H9 (cell line): ENCODE results near the gene GPRIN1. TPM values are rescaled to one million over a fixed set of nuclear protein-coding genes. Genes with fewer than 3 reads are reported as not detected.

Source experiments
- DNase-seq: peaks from one replicate; pipeline ENCODE4 v3.0.0-alpha.2; 2017
- H2AFZ ChIP-seq: one replicate; pipeline ENCODE4 v1.6.1; 2013; ENCODE audit warnings: mild to moderate bottlenecking, low read length, control low read depth, moderate library complexity
- H2AK5ac ChIP-seq: 2 replicates; pipeline ENCODE4 v1.6.1; 2013; ENCODE audit warnings: low read length, control low read depth, mixed read lengths; ENCODE audit not compliant: insufficient read length
- H2BK120ac ChIP-seq: one replicate; pipeline ENCODE4 v1.6.1; 2013; ENCODE audit warnings: low read depth, mild to moderate bottlenecking, low read length, control low read depth, inconsistent platforms; ENCODE audit not compliant: poor library complexity, severe bottlenecking
- H2BK12ac ChIP-seq: 2 replicates; pipeline ENCODE4 v1.6.1; 2013; ENCODE audit warnings: low read length, control low read depth, mixed read lengths, low read depth; ENCODE audit not compliant: insufficient read length
- H2BK15ac ChIP-seq: 2 replicates; pipeline ENCODE4 v1.6.1; 2013; ENCODE audit warnings: low read depth, low read length, control low read depth
- H2BK20ac ChIP-seq: one replicate; pipeline ENCODE4 v1.6.1; 2013; ENCODE audit warnings: low read depth, mild to moderate bottlenecking, low read length, control low read depth, inconsistent platforms; ENCODE audit not compliant: poor library complexity, severe bottlenecking
- H2BK5ac ChIP-seq: 2 replicates; pipeline ENCODE4 v1.6.1; 2013; ENCODE audit warnings: low read length, control low read depth, mixed read lengths; ENCODE audit not compliant: insufficient read length
- H3K14ac ChIP-seq: 2 replicates; pipeline ENCODE4 v1.6.1; 2013; ENCODE audit warnings: low read length, control low read depth; ENCODE audit not compliant: insufficient read depth
- H3K18ac ChIP-seq: 2 replicates; pipeline ENCODE4 v1.6.1; 2013; ENCODE audit warnings: low read depth, mild to moderate bottlenecking, mixed read lengths, low read length, control low read depth; ENCODE audit not compliant: insufficient read length
- H3K23ac ChIP-seq: 2 replicates; pipeline ENCODE4 v1.6.1; 2013; ENCODE audit warnings: low read length, control low read depth, mixed read lengths, low read depth; ENCODE audit not compliant: insufficient read length
- H3K23me2 ChIP-seq: 2 replicates; pipeline ENCODE4 v1.6.1; 2013; ENCODE audit warnings: low read depth, mild to moderate bottlenecking, mixed read lengths, low read length, control low read depth; ENCODE audit not compliant: insufficient read length, poor library complexity, severe bottlenecking
- H3K27ac ChIP-seq: 2 replicates; pipeline ENCODE4 v1.5.1; 2013; ENCODE audit warnings: low read length, control low read depth, mixed read lengths, low read depth; ENCODE audit not compliant: insufficient read length
- H3K27me3 ChIP-seq: 2 replicates; pipeline ENCODE4 v1.6.1; 2013; ENCODE audit warnings: low read length, control low read depth, inconsistent platforms; ENCODE audit not compliant: insufficient read depth
- H3K4ac ChIP-seq: 2 replicates; pipeline ENCODE4 v1.6.1; 2013; ENCODE audit warnings: low read depth, mild to moderate bottlenecking, control low read depth, inconsistent platforms, low read length, moderate library complexity
- H3K4me1 ChIP-seq: 2 replicates; pipeline ENCODE4 v1.6.1; 2013; ENCODE audit warnings: low read length, control low read depth, inconsistent platforms; ENCODE audit not compliant: insufficient read depth
- H3K4me2 ChIP-seq: 2 replicates; pipeline ENCODE4 v1.6.1; 2013; ENCODE audit warnings: low read length, control low read depth, mixed read lengths; ENCODE audit not compliant: insufficient read length, insufficient read depth
- H3K56ac ChIP-seq: 2 replicates; pipeline ENCODE4 v1.6.1; 2013; ENCODE audit warnings: low read depth, mild to moderate bottlenecking, mixed read lengths, low read length, control low read depth; ENCODE audit not compliant: insufficient read length
- H3K79me1 ChIP-seq: 2 replicates; pipeline ENCODE4 v1.6.1; 2013; ENCODE audit warnings: low read depth, mild to moderate bottlenecking, moderate library complexity, low read length, control low read depth, inconsistent platforms; ENCODE audit not compliant: insufficient read depth, poor library complexity, severe bottlenecking
- H3K79me2 ChIP-seq: 2 replicates; pipeline ENCODE4 v1.6.1; 2013; ENCODE audit warnings: low read length, control low read depth, inconsistent platforms; ENCODE audit not compliant: insufficient read depth
- H3K9ac ChIP-seq: 2 replicates; pipeline ENCODE4 v1.6.1; 2013; ENCODE audit warnings: low read length, control low read depth, mixed read lengths; ENCODE audit not compliant: insufficient read length; ENCODE audit errors: extremely low read depth
- H3K9me3 ChIP-seq: one replicate; pipeline ENCODE4 v1.6.1; 2013; ENCODE audit warnings: low read depth, low read length, inconsistent platforms; ENCODE audit not compliant: control insufficient read depth
- H3T11ph ChIP-seq: one replicate; pipeline ENCODE4 v1.6.1; 2013; ENCODE audit warnings: mild to moderate bottlenecking, low read length, control low read depth, inconsistent platforms
- H4K20me1 ChIP-seq: one replicate; pipeline ENCODE4 v1.6.1; 2013; ENCODE audit not compliant: control insufficient read depth, insufficient read length, insufficient read depth
- H4K5ac ChIP-seq: 2 replicates; pipeline ENCODE4 v1.6.1; 2013; ENCODE audit warnings: low read depth, mild to moderate bottlenecking, mixed read lengths, low read length, control low read depth; ENCODE audit not compliant: insufficient read length
- H4K8ac ChIP-seq: replicated peaks from 2 replicates; pipeline ENCODE4 v1.6.1; 2013; ENCODE audit warnings: low read length, control low read depth, mixed read lengths, low read depth; ENCODE audit not compliant: insufficient read length
- H4K91ac ChIP-seq: 2 replicates; pipeline ENCODE4 v1.6.1; 2013; ENCODE audit warnings: low read depth, mild to moderate bottlenecking, moderate library complexity, mixed read lengths, low read length, control low read depth; ENCODE audit not compliant: insufficient read length
- H3K27ac Mint-ChIP-seq, 3 experiments: 2 replicates in 2 of 3; 3 replicates in 1 of 3; pipeline ENCODE4 v1.8.0; 2020 to 2021; ENCODE audit warnings: mixed read lengths in 3 of 3, mild to moderate bottlenecking in 1 of 3, moderate library complexity in 1 of 3
- H3K27me3 Mint-ChIP-seq: 2 replicates; pipeline ENCODE4 v1.8.0; 2021; ENCODE audit warnings: low read depth, mild to moderate bottlenecking, moderate library complexity, mixed read lengths
- H3K36me3 Mint-ChIP-seq, 3 experiments: 2 replicates in 2 of 3; 3 replicates in 1 of 3; pipeline ENCODE4 v1.8.0; 2020 to 2021; ENCODE audit warnings: low read depth in 3 of 3, mixed read lengths in 3 of 3; ENCODE audit not compliant: insufficient read depth in 1 of 3
- H3K4me1 Mint-ChIP-seq, 2 experiments: 2 replicates each; pipeline ENCODE4 v1.8.0; 2020; ENCODE audit warnings: mixed read lengths in 2 of 2
- H3K4me3 Mint-ChIP-seq, 2 experiments: 2 replicates in 1 of 2; 3 replicates in 1 of 2; pipeline ENCODE4 v1.8.0; 2020 to 2021; ENCODE audit warnings: mild to moderate bottlenecking in 2 of 2, mixed read lengths in 2 of 2, moderate library complexity in 1 of 2
- H3K9me3 Mint-ChIP-seq, 2 experiments: 2 replicates in 1 of 2; 3 replicates in 1 of 2; pipeline ENCODE4 v1.8.0; 2020; ENCODE audit warnings: mild to moderate bottlenecking in 2 of 2, mixed read lengths in 2 of 2, moderate library complexity in 1 of 2
- WGBS: extraction: QIAGEN DNeasy Blood & Tissue Kit; methylation state at CpG from one replicate; pipeline ENCODE4 v1.1.7; 2013; ENCODE audit warnings: missing lambda C conversion rate, low lambda C conversion rate, mixed read lengths; ENCODE audit not compliant: insufficient read length; ENCODE audit errors: extremely low coverage; 5-methylcytosine and 5-hydroxymethylcytosine counted together
- total RNA-seq: library from RNA; stranded (reverse); gene quantifications from 2 replicates; pipeline ENCODE4 v1.2.1, GENCODE V29; 2021
- TF ChIP-seq, protein P1 (sequence below): fragments of 200-600 bp; sonication (generic); conservative IDR thresholded peaks from 3 replicates; pipeline ENCODE4 v1.8.0; 2021; ENCODE audit warnings: antibody characterized with exemption, mild to moderate bottlenecking

GPRIN1 gene
- total RNA-seq, 1 experiment from 2014 or later: 10.8 TPM

DNA sequence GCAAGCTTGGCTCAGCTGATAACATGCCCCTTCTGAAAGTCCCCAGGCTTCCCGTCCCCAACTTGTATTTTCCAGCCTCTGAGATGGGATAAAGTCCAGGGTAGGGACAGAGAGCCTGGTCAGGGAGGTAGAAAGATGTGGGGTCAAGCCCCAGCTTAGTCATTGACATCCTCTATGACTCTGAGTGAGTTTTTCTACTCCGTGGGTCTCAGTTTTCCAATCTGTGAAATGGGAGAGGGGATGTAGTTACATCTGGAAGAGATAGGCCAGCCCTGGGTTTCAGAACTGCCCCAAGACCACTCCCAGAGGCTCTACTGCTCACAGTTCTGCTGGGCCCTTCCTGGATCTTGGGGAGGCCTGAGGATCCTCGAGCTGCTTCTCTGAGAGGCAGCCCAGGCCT is 3.1 kb downstream of the GPRIN1 start:
- H3K9ac ChIP-seq: no peak overlapping the region
- no peak overlapping the region for H3K4me3 Mint-ChIP-seq
- H3K27ac Mint-ChIP-seq: no peak overlapping the region
- H2AK5ac ChIP-seq: no peak overlapping the region
- H3K4me1 ChIP-seq: no peaks in the 10 kb centered on the region; the same call in 1 of the 2 replicates
- TF ChIP-seq, protein P1, sequence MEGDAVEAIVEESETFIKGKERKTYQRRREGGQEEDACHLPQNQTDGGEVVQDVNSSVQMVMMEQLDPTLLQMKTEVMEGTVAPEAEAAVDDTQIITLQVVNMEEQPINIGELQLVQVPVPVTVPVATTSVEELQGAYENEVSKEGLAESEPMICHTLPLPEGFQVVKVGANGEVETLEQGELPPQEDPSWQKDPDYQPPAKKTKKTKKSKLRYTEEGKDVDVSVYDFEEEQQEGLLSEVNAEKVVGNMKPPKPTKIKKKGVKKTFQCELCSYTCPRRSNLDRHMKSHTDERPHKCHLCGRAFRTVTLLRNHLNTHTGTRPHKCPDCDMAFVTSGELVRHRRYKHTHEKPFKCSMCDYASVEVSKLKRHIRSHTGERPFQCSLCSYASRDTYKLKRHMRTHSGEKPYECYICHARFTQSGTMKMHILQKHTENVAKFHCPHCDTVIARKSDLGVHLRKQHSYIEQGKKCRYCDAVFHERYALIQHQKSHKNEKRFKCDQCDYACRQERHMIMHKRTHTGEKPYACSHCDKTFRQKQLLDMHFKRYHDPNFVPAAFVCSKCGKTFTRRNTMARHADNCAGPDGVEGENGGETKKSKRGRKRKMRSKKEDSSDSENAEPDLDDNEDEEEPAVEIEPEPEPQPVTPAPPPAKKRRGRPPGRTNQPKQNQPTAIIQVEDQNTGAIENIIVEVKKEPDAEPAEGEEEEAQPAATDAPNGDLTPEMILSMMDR: no peak
- H3K4me1 Mint-ChIP-seq: peaks cover 31 to 38% of the 10 kb centered on the region in 2 experiments
- no peak overlapping the region for H3K4me2 ChIP-seq
- no peak overlapping the region for H4K5ac ChIP-seq
- no peaks in the 10 kb centered on the region for H4K20me1 ChIP-seq
- H4K8ac ChIP-seq: no peak overlapping the region
- no peaks in the 10 kb centered on the region for H3K79me1 ChIP-seq
- no peak overlapping the region for H3K27ac ChIP-seq
- H2BK15ac ChIP-seq: no peak overlapping the region
- H2BK120ac ChIP-seq: no peak overlapping the region
- no peaks in the 10 kb centered on the region for H3K79me2 ChIP-seq
- H3K23me2 ChIP-seq: peaks cover 6% of the 10 kb centered on the region
- H3K27me3 Mint-ChIP-seq: peaks cover 15% of the 10 kb centered on the region
- no peaks in the 10 kb centered on the region; a peak in 1 of 5 replicates for H3K9me3 Mint-ChIP-seq
- H2BK12ac ChIP-seq: no peak overlapping the region
- H3K4ac ChIP-seq: no peak overlapping the region
- H3K56ac ChIP-seq: no peak overlapping the region
- H3K9me3 ChIP-seq: no peaks in the 10 kb centered on the region
- no peak overlapping the region for H3K18ac ChIP-seq
- H3T11ph ChIP-seq: no peak overlapping the region
- no peak overlapping the region for H2BK5ac ChIP-seq
- DNase-seq: no peak
- no peak overlapping the region for H2AFZ ChIP-seq
- no CpG with 5 or more reads among the region's 3 CpGs for WGBS
- H3K27me3 ChIP-seq: no peaks in the 10 kb centered on the region; the same call in 1 of the 2 replicates
- H3K23ac ChIP-seq: no peak overlapping the region
- H4K91ac ChIP-seq: no peak overlapping the region
- no peak overlapping the region for H3K14ac ChIP-seq
- no peaks in the 10 kb centered on the region for H3K36me3 Mint-ChIP-seq
- H2BK20ac ChIP-seq: no peak overlapping the region
